IPS-18a (cell line): ENCODE results near the gene ANKRD11.

ENCODE experiments used
- H3K27ac ChIP-seq: one replicate; pipeline ENCODE4 v1.5.1; 2013; ENCODE audit warnings: low read length
- H3K27me3 ChIP-seq: one replicate; pipeline ENCODE4 v1.6.1; 2013; ENCODE audit warnings: mild to moderate bottlenecking, low read length; ENCODE audit not compliant: control insufficient read depth, insufficient read depth
- H3K36me3 ChIP-seq: one replicate; pipeline ENCODE4 v1.6.1; 2013; ENCODE audit warnings: low read depth, low read length; ENCODE audit not compliant: control insufficient read depth
- H3K4me1 ChIP-seq: one replicate; pipeline ENCODE4 v1.6.1; 2013; ENCODE audit warnings: low read depth, low read length; ENCODE audit not compliant: control insufficient read depth
- H3K4me3 ChIP-seq: one replicate; pipeline ENCODE4 v1.5.1; 2013; ENCODE audit warnings: low read length
- H3K9ac ChIP-seq: one replicate; pipeline ENCODE4 v1.6.1; 2013; ENCODE audit warnings: mild to moderate bottlenecking, low read length, moderate library complexity
- H3K9me3 ChIP-seq: one replicate; pipeline ENCODE4 v1.6.1; 2013; ENCODE audit warnings: low read depth, low read length; ENCODE audit not compliant: control insufficient read depth

ANKRD11 gene

DNA sequence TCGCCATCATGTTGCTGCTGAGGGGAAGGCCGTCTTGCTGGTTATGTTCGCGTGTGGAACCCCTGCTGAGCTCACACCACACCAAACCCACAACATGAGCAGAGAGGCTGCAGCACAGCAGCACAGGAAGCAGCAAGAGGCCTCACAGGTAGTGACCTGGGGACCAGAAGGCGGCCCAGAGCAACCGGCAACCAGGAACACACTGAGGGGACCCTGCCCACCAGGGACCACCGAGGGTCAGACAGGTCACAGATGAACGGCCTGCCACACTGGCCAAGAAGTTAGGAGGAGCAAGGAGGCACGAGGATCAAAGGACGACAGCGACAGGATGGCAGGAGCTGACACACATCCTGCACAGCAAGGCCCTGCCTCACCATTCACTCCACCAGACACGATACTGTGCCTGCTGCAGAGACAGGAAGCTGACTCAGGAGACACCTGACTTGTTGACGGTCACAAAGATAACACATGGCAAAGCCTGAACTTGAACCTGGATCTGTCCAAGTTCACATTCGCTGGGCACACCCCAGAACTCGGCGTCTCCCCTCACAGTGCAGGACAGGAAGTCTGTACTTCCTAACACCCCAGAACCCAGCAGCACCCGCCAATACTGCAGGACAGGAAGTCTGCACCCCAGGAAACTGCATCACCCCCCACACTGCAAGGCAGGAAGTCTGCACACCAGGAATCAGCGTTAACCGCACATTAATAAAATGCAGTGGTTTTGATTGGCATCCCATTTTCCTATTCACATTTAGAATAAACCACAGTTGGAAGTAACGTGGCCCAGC, 174.4 kb downstream of the ANKRD11 start:
- H3K27me3 ChIP-seq, result no peaks in the 10 kb centered on the region
- H3K4me1 ChIP-seq, result peaks cover 9% of the 10 kb centered on the region
- H3K9me3 ChIP-seq, result no peaks in the 10 kb centered on the region
- H3K27ac ChIP-seq, result no peak overlapping the region
- H3K4me3 ChIP-seq, result no peak overlapping the region
- H3K9ac ChIP-seq, result no peak overlapping the region
- peaks cover 3% of the 10 kb centered on the region for H3K36me3 ChIP-seq

DNA sequence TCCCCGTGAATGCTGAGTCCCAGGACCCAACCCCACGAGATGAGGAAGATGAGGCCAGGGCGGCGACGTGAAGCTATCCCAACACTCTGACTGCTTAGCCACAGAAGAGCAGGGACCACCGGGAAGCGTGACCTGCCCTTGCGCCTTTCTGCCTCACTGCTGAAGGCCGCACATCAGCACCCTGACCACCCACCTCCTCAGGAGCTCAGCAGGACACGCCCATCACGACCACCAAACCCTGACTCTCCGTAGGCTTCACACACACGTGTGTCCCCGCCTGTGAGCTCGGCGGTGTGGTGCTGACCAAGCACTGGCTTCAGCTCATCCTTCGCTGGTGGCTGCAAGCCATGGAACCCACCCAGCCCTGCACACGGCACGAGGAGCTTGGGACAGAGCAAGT, 175.1 kb downstream of the ANKRD11 start:
- peaks cover 7% of the 10 kb centered on the region for H3K36me3 ChIP-seq
- no peaks in the 10 kb centered on the region for H3K27me3 ChIP-seq
- H3K9me3 ChIP-seq, result no peaks in the 10 kb centered on the region
- no peak overlapping the region for H3K9ac ChIP-seq
- H3K4me3 ChIP-seq, result no peak overlapping the region
- H3K4me1 ChIP-seq, result peaks cover 3% of the 10 kb centered on the region
- no peak overlapping the region for H3K27ac ChIP-seq

DNA sequence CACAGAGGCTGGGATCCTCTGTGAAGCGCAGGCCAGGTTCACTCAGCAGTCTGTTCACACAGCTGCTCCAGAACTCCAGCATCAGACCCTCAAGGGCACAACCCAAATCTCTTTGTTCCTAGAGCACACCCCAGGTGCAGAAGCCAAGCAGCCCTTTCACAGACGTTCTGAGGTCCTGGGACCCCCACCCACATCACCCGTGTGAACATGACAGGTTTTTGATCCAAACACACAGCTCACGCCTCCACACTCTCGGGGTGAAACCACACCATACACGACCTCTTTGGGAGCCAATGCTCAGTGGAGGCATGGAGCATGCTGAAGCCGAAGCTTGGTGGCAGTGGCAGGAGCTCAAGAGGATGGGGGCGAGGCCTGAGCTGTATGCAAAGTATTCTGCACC, 175.5 kb downstream of the ANKRD11 start:
- no peak overlapping the region for H3K9ac ChIP-seq
- peaks cover 7% of the 10 kb centered on the region for H3K36me3 ChIP-seq
- H3K27ac ChIP-seq, result no peak overlapping the region
- H3K4me1 ChIP-seq, result peaks cover 3% of the 10 kb centered on the region
- no peaks in the 10 kb centered on the region for H3K9me3 ChIP-seq
- no peak overlapping the region for H3K4me3 ChIP-seq
- no peaks in the 10 kb centered on the region for H3K27me3 ChIP-seq

DNA sequence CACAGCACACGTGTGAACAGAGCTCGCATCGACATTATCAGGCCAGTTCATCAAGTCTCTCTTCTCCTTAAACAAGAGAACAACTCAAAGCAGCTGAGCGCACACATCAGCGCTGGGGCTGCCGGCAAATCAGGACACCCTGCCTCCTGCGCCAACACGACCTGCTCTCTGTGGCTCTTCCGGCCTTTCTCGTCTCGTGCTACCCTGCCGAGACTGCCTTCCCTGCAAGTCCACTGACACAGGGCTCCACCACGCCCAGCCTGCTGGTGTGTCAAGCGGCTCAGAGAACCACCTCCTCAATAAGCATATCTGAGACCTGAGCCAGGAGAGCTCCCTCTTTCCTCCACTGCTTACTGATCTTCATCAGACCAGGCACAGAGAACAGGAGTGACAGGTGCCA, 176.0 kb downstream of the ANKRD11 start:
- no peak overlapping the region for H3K9ac ChIP-seq
- H3K4me3 ChIP-seq, result no peak overlapping the region
- H3K27ac ChIP-seq, result no peak overlapping the region
- no peaks in the 10 kb centered on the region for H3K27me3 ChIP-seq
- peaks cover 7% of the 10 kb centered on the region for H3K36me3 ChIP-seq
- peaks cover 3% of the 10 kb centered on the region for H3K4me1 ChIP-seq
- no peaks in the 10 kb centered on the region for H3K9me3 ChIP-seq

DNA sequence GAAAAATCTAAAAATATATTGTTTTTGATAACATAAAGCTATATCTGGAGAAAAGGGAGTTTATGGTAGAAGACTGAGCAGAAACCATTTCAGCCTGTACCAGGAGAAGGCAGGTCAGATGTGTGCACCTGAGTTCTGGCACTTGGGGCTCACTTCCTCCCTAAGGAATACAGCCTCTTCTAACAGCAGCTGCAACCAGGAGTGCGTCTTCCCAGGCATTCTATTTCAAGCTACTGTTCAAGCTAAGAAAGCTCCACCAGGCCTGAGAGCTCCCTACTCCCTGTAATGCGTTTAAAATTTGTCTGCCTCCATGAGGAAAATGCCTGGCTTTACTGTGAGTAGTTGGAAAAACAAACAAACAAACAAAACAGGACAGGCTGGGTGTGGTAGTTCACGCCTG, 176.8 kb downstream of the ANKRD11 start:
- H3K27me3 ChIP-seq, result no peaks in the 10 kb centered on the region
- H3K4me3 ChIP-seq, result no peak overlapping the region
- no peak overlapping the region for H3K9ac ChIP-seq
- H3K9me3 ChIP-seq, result no peaks in the 10 kb centered on the region
- H3K27ac ChIP-seq, result no peak overlapping the region
- H3K36me3 ChIP-seq, result peaks cover 7% of the 10 kb centered on the region
- H3K4me1 ChIP-seq, result peaks cover 3% of the 10 kb centered on the region

DNA sequence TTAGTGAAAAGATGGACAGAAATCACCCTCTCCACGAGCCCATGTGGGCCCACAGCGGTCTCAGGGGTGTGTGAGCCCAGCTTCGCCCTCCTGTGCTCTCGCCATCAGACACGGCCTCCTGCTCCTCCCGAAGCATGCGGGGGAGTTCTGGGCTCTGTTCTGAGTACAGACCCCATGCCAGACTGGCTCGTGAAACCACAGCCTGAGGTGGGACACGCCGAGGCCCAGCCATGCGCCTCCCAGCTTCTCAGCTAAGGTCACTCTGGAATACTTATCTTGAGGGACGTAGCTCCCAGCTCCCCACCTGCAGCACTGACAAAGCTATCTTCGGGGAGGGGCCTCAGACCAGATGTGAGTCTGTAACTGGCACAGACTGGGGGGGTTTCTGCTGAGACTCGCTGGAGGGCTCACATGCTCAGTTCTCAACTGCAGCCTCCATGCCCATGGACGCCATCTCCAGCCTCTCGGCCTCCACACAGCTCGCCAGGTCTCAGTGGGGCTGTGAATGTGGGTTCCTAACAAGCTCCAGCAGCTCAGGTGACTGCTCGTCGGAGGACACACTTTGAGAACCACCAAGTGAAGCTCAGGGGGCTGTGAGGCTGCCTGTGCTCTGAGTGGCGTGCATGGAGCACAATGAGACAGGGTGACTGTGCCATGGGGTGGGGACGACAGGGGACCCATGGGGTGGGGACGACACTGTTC, 177.6 kb downstream of the ANKRD11 start:
- Histone ChIP-seq H3K27ac (no peak overlapping the region), H3K9me3 (no peaks in the 10 kb centered on the region), H3K36me3 (peaks cover 7% of the 10 kb centered on the region), H3K4me1 (peaks cover 3% of the 10 kb centered on the region), H3K27me3 (no peaks in the 10 kb centered on the region), H3K4me3 (no peak overlapping the region), H3K9ac (no peak overlapping the region)

DNA sequence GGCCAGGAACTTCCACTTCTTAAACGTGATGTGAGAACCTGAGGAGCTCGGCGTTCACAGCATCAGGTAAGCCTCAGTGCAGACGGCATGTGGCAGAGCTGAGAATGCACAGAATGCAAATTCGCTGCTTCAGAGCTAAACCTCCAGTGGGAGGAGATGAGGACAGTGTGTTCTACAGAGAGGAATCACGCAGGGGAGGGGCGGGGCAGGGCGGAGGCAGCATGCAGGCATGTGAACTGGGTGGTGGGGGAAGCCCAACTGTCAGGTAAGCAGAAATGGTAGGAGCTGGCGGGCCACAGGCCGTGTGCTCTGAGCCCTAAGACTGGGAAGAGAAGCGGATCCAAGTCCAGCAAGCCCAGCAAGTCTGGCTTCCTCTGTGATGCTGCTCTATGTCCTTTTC, 178.2 kb downstream of the ANKRD11 start:
- H3K9me3 ChIP-seq, result no peaks in the 10 kb centered on the region
- peaks cover 7% of the 10 kb centered on the region for H3K36me3 ChIP-seq
- no peaks in the 10 kb centered on the region for H3K27me3 ChIP-seq
- no peak overlapping the region for H3K9ac ChIP-seq
- no peak overlapping the region for H3K27ac ChIP-seq
- H3K4me1 ChIP-seq, result peaks cover 3% of the 10 kb centered on the region
- no peak overlapping the region for H3K4me3 ChIP-seq

DNA sequence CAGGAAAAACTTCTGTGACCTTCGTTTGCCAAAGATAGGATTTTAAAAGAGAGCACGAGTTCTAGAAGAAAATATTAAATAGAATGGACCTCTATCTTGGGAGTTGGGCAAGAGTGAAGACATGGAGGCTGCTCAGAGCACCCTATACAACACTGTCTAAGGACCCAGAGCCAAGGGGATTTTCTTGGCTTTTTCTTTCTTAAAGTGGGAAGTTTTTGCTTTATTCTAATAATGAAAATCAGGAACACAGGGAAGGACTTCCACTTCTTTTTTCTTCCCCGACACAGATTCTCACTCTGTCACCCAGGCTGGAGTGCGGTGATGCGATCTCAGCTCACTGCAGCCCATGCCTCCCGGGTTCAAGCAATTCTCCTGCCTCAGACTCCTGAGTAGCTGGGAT, 178.7 kb downstream of the ANKRD11 start:
- H3K27me3 ChIP-seq, result no peaks in the 10 kb centered on the region
- H3K36me3 ChIP-seq, result peaks cover 7% of the 10 kb centered on the region
- no peak overlapping the region for H3K4me3 ChIP-seq
- H3K4me1 ChIP-seq, result no peaks in the 10 kb centered on the region
- H3K9me3 ChIP-seq, result no peaks in the 10 kb centered on the region
- no peak overlapping the region for H3K9ac ChIP-seq
- no peak overlapping the region for H3K27ac ChIP-seq

DNA sequence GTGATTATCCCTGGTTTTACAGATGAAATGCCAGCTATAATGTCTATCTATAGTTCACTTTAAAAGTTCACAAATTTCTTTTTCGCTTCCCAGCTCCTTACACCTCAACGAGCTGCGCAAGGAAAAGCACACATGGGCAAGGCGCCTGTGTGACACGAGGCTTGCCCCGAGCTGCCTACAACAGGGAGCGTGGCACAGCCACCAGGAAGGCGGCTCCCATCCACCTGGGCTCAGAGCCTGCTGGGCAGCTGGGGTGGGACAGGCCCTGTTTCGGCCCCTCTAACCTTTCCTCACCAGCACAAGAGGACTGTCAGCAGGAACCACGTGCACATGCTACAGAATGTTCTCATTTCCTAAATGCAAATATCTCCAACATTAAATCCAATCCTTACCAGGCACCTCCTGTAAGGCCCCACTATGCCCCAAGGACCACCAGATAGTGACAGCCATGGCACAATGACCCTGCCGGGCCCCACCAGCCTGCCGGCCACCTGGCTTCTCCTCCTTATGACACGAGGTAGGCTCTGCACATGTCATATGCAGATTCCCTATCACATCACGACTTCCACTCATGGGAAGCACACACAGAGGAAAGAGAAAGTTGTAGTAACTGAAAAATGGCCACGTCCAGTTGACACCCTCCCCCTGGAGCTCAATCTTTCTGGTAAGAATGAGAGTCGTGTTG, 180.8 kb downstream of the ANKRD11 start:
- H3K4me1 ChIP-seq, result no peaks in the 10 kb centered on the region
- peaks cover 10% of the 10 kb centered on the region for H3K36me3 ChIP-seq

DNA sequence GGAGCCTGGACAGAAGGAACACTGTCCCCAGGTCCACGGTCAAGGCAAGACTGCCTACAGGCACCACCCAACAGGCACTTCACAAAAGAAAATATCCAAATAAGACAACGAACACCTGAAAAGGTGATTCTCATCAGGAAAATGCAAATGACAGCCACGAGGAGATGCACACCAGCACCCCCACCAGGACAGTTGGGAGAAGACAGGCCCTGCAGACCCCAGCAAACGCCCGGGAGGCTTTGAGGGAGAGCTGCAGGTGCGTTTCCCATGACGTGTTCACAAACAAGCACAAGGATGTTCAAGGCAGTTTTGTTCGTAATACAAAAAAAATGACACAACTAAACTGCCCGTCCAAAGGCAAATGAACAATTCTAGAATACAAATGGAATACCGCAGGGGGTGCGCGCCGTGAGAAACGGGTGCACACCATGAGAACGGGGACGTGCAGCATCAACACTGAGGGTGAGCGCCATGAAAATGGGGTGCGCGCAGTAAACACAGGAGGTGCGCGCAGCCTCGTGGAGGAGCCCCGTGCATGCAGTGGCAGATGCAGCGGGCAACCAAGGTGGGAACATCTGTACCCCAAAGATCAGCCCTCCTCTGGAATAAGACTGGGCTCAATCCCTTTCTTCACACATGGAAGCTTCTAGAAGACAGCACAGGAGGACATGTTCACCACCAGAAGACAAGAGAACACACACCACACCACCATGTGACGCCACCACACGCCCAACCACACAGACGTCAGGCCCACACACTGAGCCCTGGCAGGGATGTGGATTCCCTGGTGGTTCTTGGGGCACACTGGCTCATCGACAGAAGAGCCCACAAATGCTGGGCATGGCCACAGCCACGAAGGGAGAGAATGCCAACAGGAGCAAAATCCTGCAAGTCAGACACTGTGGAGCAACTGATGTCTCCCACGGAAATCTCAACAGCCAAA, 181.7 kb downstream of the ANKRD11 start:
- H3K4me3 ChIP-seq, result no peak overlapping the region
- H3K27me3 ChIP-seq, result no peaks in the 10 kb centered on the region
- peaks cover 19% of the 10 kb centered on the region for H3K36me3 ChIP-seq
- H3K4me1 ChIP-seq, result no peaks in the 10 kb centered on the region
- no peaks in the 10 kb centered on the region for H3K9me3 ChIP-seq
- no peak overlapping the region for H3K27ac ChIP-seq
- H3K9ac ChIP-seq, result no peak overlapping the region

More for the DNA sequence above, 180.8 kb downstream of the ANKRD11 start:
- Histone ChIP-seq H3K27me3 (no peaks in the 10 kb centered on the region), H3K9ac (no peak overlapping the region), H3K27ac (no peak overlapping the region), H3K4me3 (no peak overlapping the region), H3K9me3 (no peaks in the 10 kb centered on the region)

DNA sequence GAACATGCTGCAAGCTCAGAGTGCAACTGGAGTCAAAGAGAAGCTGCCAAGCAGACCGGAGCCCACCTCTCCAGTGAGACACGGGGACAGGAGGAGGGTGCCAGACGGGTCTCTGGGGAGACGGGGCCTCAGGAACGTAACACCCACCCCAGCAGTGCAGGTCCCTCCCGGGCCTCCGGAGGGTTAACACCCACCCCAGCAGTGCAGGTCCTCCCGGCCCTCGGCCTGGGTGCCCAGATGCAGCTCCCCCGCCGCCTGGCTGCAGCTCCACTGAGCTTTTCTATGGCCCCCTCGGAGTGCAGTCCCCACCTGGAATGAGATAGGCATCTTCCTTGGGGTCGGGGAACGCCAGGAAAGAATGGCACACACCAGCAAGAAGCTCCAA, 182.9 kb downstream of the ANKRD11 start:
- H3K36me3 ChIP-seq, result peaks cover 23% of the 10 kb centered on the region
- H3K4me3 ChIP-seq, result no peak overlapping the region
- H3K27ac ChIP-seq, result no peak overlapping the region
- no peak overlapping the region for H3K9ac ChIP-seq
- H3K27me3 ChIP-seq, result no peaks in the 10 kb centered on the region
- H3K4me1 ChIP-seq, result no peaks in the 10 kb centered on the region
- no peaks in the 10 kb centered on the region for H3K9me3 ChIP-seq
